GM23338 (cell line): Measurements from ENCODE around the gene IQCE.

Experiments used
- CREB1 ChIP-seq: fragments of 250-450 bp; sonication (Bioruptor Pico); IDR thresholded peaks from 2 replicates; pipeline ENCODE4 v1.5.0; 2020; ENCODE audit warnings: low read depth, mild to moderate bottlenecking, moderate library complexity
- EZH2 ChIP-seq: fragments of 200-600 bp; sonication (generic); IDR thresholded peaks from one replicate; pipeline ENCODE4 v1.8.0; 2017; ENCODE audit warnings: antibody characterized with exemption, mild to moderate bottlenecking, low read depth; ENCODE audit not compliant: unreplicated experiment
- EZH2phosphoT487 ChIP-seq: fragments of 200-600 bp; sonication (generic); IDR thresholded peaks from one replicate; pipeline ENCODE4 v1.8.1; 2018; ENCODE audit warnings: antibody characterized with exemption; ENCODE audit not compliant: unreplicated experiment
- JUNB ChIP-seq: IDR thresholded peaks from one replicate; pipeline ENCODE4 v1.6.1; 2016; ENCODE audit warnings: antibody characterized with exemption; ENCODE audit not compliant: unreplicated experiment
- NANOG ChIP-seq: IDR thresholded peaks from 2 replicates; pipeline ENCODE4 v1.6.1; 2016; ENCODE audit warnings: antibody characterized with exemption, borderline replicate concordance
- POLR2AphosphoS5 ChIP-seq: IDR thresholded peaks from 2 replicates; pipeline ENCODE4 v1.6.1; 2016; ENCODE audit warnings: antibody characterized with exemption, low read depth
- REST ChIP-seq: IDR thresholded peaks from one replicate; pipeline ENCODE4 v1.6.1; 2018; ENCODE audit warnings: antibody characterized with exemption; ENCODE audit not compliant: unreplicated experiment
- STAT1 ChIP-seq: IDR thresholded peaks from one replicate; pipeline ENCODE4 v1.6.1; 2016; ENCODE audit warnings: antibody characterized with exemption; ENCODE audit not compliant: unreplicated experiment
- ZNF114 ChIP-seq: fragments of 250-450 bp; sonication (Bioruptor Pico); IDR thresholded peaks from 2 replicates; pipeline ENCODE4 v1.5.0; 2020; ENCODE audit warnings: mild to moderate bottlenecking, moderate library complexity
- ZNF331 ChIP-seq: fragments of 250-450 bp; sonication (Bioruptor Pico); IDR thresholded peaks from 2 replicates; pipeline ENCODE4 v1.5.0; 2020; ENCODE audit warnings: low read depth, mild to moderate bottlenecking, moderate library complexity
- TF ChIP-seq, protein P1 (sequence below), 2 experiments: fragments of 200-600 bp in 1 of 2; sonication (generic) in 1 of 2; conservative IDR thresholded peaks; 2 replicates each; pipeline versions ENCODE4 v1.5.1 to v1.6.1; 2016 to 2017; ENCODE audit warnings: antibody characterized with exemption in 2 of 2, low read depth in 2 of 2, mild to moderate bottlenecking in 2 of 2, moderate library complexity in 1 of 2
- TF ChIP-seq, protein P2 (sequence below): IDR thresholded peaks from 2 replicates; pipeline ENCODE4 v1.6.1; 2016; ENCODE audit warnings: antibody characterized with exemption

DNA sequence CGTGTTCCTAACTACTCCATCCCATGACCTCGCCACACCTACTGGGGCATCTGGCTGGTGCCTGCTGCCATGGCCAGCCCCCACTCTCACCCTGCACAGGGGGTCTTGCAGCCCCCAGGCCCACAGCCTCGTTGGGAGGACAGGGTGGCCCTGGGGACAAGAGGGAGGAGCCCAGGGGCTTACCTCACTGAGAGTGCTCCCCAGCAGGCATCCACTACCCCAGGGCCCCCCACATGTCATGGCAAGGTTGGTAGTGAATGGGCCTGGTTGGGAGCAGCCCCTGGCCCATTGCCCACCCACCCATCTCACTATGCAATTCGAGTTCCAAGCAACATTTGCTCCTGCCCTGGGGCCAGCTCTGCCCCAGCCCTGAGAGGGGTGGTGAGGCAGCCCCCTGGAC is 105.2 kb downstream of the IQCE start:
- TF ChIP-seq, protein P1, sequence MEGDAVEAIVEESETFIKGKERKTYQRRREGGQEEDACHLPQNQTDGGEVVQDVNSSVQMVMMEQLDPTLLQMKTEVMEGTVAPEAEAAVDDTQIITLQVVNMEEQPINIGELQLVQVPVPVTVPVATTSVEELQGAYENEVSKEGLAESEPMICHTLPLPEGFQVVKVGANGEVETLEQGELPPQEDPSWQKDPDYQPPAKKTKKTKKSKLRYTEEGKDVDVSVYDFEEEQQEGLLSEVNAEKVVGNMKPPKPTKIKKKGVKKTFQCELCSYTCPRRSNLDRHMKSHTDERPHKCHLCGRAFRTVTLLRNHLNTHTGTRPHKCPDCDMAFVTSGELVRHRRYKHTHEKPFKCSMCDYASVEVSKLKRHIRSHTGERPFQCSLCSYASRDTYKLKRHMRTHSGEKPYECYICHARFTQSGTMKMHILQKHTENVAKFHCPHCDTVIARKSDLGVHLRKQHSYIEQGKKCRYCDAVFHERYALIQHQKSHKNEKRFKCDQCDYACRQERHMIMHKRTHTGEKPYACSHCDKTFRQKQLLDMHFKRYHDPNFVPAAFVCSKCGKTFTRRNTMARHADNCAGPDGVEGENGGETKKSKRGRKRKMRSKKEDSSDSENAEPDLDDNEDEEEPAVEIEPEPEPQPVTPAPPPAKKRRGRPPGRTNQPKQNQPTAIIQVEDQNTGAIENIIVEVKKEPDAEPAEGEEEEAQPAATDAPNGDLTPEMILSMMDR (conservative IDR thresholded peaks at IDR 0.05; ENCODE audit: low read depth in 2 of 2) = no peak
- TF ChIP-seq POLR2AphosphoS5 = peak; percentile 39
- TF ChIP-seq ZNF331 = no peak
- no peak for TF ChIP-seq EZH2
- TF ChIP-seq, protein P2, sequence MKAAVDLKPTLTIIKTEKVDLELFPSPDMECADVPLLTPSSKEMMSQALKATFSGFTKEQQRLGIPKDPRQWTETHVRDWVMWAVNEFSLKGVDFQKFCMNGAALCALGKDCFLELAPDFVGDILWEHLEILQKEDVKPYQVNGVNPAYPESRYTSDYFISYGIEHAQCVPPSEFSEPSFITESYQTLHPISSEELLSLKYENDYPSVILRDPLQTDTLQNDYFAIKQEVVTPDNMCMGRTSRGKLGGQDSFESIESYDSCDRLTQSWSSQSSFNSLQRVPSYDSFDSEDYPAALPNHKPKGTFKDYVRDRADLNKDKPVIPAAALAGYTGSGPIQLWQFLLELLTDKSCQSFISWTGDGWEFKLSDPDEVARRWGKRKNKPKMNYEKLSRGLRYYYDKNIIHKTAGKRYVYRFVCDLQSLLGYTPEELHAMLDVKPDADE = no peak
- TF ChIP-seq CREB1 (CRISPR knock-in tag) = no peak
- no peak for TF ChIP-seq ZNF114
- no peak for TF ChIP-seq STAT1
- no peak for TF ChIP-seq REST
- TF ChIP-seq EZH2phosphoT487 = no peak
- TF ChIP-seq NANOG = no peak
- TF ChIP-seq JUNB = no peak
